ENCODE data around the gene FIS1. TPM values are rescaled to one million over a fixed set of nuclear protein-coding genes. Genes with fewer than 3 reads are reported as not detected.

FIS1 gene
- total RNA-seq, 1 donor from 2014 or later: 233 TPM

DNA sequence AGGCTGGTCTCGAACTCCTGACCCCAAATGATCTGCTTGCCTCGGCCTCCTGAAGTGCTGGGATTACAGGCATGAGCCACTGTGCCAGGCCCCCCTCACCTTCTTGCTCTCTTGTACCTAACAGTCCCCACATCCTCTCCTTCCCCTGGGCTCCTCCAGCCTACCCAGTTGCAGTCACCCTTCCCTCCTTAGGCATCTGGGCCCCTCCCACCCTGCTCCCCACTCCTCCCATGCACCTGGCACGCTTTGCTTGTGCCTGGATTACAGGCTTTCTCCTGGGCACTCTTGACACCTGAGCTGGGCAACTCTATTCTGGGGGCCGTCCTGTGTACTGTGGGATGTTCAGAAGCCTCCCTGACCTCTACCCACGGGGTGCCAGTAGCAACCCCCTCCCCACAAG is 10.2 kb downstream of the FIS1 start:
- DNase-seq (ENCODE audit: low read depth, low spot score): no peak

DNA sequence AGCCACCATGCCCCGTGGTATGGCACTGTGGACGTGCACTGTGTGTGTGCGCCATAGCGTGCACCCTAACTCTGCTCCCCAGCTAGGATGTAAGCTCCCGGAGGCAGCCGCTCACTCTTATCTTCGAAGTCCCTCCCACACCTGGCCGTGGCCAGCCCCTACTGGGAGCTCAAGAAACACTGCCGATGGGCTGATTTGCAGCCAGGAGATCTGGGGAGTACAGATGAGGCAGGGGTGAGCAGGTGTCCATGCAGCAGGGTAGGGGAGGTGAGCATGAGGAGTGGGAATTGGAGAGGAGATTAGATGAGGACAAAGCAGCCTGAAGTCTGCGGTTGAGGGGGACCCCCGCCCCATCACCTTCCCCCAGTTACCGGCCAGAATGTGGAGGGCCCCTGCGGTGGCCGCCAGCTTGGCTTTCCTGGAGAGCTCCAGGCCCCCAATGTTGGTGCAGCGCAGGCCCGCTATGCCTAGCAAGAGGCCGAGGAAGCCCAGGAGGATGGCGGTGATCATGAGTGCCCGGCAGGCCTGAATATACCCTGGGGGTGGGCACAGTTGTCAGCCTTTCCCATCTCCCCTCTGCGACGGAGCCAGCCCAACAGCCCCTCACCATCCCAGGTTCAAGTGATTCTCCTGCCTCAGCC is 10.9 kb downstream of the FIS1 start:
- no peak for DNase-seq (ENCODE audit: low read depth, low spot score)

DNA sequence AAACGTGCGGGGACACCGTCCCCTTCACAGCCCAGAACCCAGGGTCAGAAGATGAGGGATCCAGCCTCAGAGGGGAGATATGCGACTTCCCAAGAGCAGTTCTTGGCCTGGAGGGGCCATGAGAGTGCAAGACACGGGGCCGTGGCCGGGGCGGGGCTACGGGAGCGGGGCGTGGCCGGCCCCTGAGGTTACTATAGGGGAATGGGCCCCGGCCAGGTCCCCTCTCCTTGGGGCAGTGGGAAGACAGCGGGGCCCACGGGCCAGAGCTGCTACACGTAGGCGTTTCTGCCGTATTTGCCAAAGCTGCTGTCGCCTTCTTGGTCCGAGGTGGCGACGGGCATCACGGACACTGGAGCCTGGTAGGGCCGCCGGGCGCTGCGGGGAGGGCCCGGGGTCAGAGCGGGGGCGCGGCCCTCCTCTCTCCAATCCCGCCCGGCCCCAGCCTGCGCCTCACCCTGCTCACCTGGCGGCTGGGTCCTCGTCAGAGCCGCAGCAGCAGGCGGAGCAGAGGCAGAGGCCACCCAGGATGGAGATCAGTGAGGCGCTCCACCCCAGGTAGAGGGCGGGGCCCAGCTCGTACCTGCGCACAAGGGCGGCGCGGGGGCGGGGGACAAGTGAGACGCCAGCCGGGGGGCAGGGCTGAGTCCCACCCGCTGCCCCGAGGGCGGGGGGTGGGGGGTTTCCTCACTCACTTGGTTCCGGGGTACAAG is 12.6 kb downstream of the FIS1 start:
- no peak for DNase-seq (ENCODE audit: low read depth, low spot score)

- no peak for DNase-seq (ENCODE audit: low read depth, low spot score)
Measured at GRCh38 chr7:101231644-101232043, 13.2 kb downstream of the FIS1 start.

DNA sequence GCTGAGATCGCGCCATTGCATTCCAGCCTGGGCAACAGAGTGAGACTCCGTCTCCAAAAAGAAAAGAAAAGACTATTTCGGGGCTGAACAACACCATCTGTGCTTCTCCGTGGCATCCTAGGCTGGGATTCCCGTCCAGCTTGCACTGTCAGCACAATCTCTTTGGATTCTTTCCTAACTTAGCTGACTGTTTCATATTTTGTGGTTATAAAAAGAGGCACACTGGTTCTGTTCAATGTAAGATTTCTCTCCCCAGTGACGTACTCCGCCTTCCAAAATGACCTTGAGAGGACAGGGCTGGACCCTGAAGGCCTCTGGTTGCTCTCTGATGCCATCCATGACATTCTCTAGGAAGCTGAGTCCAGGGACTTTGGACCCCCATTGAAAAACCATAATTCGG is 18.2 kb downstream of the FIS1 start:
- DNase-seq (ENCODE audit: low read depth, low spot score): no peak

DNA sequence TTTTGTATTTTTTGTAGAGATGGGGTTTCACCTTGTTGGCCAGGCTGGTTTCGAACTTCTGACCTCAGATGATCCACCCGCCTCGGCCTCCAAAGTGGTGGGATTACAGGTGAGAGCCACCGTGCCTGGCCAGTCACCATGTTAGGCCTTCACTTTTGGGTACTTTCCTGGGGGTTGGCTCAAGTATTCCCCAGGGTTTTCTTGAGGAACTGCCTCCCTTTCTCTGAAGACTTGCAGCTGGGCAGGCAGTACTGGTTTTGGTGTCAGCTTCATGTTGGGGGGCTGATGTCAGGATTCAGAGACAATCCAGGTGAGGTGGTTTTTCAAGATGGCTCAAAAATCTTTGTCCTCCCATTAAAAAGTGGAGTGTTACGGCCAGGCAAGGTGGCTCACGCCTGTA is 19.2 kb downstream of the FIS1 start:
- no peak for DNase-seq (ENCODE audit: low read depth, low spot score)

DNA sequence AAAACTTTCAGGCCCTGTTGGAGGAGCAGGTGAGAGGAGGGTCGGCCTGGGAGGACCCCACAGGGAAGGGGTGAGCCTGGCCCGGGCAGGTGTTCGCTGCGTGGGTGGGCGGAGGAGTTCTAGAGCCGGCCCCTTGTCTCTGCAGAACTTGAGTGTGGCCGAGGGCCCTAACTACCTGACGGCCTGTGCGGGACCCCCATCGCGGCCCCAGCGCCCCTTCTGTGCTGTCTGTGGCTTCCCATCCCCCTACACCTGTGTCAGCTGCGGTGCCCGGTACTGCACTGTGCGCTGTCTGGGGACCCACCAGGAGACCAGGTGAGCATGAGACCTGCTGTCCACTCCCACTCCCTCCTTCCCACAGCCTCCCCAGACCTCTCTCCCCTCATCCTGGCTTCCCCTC is 21.4 kb downstream of the FIS1 start:
- DNase-seq (ENCODE audit: low read depth, low spot score): no peak

DNA sequence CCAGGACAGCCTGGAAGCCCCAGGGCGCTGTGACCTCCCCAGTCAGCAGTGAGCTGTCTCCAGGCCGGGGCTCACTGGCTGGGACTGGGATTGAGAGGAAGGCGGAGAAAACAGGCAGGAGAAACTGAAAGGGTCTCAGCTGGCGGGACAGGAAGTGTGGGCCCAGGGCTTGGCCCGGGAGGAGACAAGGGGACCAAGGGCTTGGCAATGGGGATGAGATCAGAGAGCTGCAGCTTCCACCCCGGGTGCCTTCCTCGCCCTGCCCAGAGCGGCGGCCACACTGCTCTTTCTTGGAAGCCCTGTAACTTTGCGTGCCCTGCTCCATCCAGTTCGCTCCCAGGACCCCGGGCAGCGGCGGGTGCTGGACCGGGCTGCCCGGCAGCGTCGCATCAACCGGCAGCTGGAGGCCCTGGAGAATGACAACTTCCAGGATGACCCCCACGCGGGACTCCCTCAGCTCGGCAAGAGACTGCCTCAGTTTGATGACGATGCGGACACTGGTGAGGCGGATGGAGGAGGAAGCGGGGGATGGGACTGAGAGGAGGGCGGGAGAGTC is 22.5 kb downstream of the FIS1 start:
- no peak for DNase-seq (ENCODE audit: low read depth, low spot score)

DNA sequence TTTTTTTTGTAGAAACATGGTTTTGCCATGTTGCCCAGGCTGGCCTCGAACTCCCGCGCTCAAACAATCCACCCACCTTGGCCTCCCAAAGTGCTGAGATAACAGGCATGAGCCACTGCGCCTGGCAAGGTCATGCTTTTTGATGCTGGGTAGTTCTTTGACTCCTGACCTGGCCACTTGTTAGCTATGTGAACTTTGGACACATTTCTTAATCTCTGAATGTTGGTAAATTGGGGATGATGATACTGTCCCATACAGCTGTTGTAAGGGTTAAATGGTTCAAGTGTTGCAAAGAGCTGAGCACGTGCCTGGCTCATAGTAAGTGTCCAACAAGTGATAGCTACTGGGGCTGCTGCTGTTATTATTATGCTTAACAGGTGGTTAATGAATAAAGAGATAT is 24.6 kb downstream of the FIS1 start:
- DNase-seq (ENCODE audit: low read depth, low spot score): no peak

- DNase-seq (ENCODE audit: low read depth, low spot score): no peak
Measured at GRCh38 chr7:101218236-101219125, 26.4 kb downstream of the FIS1 start.

DNA sequence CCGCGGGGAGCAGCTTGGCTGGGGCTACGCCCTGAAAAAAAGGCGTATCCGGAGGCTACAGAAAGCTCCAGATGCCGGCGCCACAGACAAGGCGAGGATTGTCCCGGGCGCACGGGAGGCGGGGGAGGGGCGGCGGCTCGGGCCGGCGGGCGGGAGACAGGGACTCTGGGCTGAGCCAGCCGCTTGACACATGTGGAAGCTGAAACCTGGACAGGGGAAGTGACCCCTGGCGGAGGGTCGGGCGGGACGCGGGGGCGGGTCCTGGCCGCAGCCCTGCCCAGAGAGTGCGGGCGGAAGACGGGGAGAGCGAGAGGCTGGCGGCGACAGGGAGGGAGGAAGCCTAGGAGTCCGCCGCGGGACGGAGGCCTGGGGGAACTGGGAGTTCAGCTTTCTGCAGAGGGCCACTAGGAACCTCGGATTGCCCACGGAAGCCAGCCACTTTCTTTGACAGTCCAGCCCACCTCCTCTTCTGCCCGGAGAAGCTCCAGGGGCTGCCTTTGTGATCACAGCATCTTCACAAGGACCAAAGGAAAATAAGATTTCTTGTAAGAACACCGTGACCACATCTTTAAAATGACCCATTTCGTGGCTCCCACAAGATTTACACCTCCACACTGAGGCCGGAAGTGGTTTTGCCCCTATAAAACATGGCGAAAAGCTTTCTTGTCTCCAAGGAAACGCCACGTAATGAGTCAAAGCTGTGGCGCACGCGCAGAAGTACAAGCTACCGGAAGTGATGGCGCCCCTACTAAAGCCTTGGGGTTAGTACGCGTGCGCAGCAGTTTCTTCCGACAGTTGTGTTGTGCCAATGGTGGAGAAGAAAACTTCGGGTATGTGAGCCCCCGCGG is 27.3 kb downstream of the FIS1 start, which contains the start of the genes PLOD3 and ZNHIT1:
PLOD3 (minus strand) TSS at position 194 of the 848 bp plus-strand sequence. CDS start 307 bp downstream, outside the sequence.
ZNHIT1 (plus strand) TSS at position 778 of the 848 bp plus-strand sequence; CDS start at position 809, 31 bp downstream.
- peak; percentile 88 for DNase-seq (ENCODE audit: low read depth, low spot score)

GRCh38 chr7:101216860-101217387 is 28.0 kb downstream of the FIS1 start:
- DNase-seq (ENCODE audit: low read depth, low spot score): no peak

DNA sequence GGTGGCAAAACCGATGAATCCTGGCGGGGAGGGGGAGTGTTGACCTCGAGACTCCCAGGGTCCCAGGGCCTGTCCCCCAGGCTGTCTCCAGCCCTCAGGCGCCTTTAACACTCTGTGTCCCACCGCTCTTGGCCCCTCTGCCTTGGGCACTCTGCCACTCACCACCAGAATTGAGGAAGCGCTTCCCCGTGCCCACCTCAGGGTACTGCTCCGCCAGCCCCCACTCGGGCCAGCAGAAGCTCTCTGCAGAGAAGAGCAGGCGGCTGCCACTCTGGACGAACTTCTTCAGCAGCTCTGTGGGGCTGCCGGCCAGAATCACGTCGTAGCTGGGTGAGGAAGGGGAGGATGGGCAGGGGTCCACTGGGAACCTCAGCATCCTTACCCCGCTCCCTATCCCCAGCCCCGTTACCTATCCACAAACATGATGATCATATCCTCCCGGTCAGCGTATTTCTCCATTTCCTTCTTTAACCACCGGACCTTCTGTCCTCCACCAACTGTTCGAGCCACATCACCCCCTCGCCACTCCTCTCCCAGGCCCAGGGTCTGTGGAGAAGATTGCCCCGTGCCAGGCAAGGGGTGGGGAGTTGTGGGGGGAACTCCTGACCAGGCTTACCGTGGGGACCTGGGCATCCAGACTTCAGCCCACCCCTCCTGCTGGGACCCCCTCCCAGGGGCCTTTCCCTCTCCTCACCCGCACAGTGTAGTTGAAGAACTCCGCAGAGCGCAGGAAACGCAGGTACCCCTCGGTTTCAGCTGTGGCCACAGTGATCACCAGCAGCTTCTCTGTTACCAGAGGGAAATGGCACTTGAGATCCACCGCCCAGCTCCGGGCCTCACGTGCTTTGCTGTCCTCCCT is 28.7 kb downstream of the FIS1 start:
- DNase-seq (ENCODE audit: low read depth, low spot score): no peak

GRCh38 chr7:101212014-101212413 is 32.9 kb downstream of the FIS1 start:
- DNase-seq (ENCODE audit: low read depth, low spot score): no peak

GRCh38 chr7:101211501-101211900 is 33.4 kb downstream of the FIS1 start:
- no peak for DNase-seq (ENCODE audit: low read depth, low spot score)

GRCh38 chr7:101210143-101210542 is 34.7 kb downstream of the FIS1 start:
- no peak for DNase-seq (ENCODE audit: low read depth, low spot score)

- no peak for DNase-seq (ENCODE audit: low read depth, low spot score)
Measured at GRCh38 chr7:101208794-101209193, 36.1 kb downstream of the FIS1 start.

- no peak for DNase-seq (ENCODE audit: low read depth, low spot score)
Measured at GRCh38 chr7:101207459-101207858, 37.4 kb downstream of the FIS1 start.

- DNase-seq (ENCODE audit: low read depth, low spot score): no peak
Measured at GRCh38 chr7:101206665-101207042, 38.2 kb downstream of the FIS1 start.
